ENCODE measurements around the gene GALNT2. TPM values are rescaled to one million over a fixed set of nuclear protein-coding genes. Genes with fewer than 3 reads are reported as not detected.

Gene GALNT2
- total and polyA plus RNA-seq, 9 of the 15 experiments (the other 6 are each of a cell fraction or from before 2014, with no cell fraction given): 1.6 to 106 (median 51.9) TPM

DNA sequence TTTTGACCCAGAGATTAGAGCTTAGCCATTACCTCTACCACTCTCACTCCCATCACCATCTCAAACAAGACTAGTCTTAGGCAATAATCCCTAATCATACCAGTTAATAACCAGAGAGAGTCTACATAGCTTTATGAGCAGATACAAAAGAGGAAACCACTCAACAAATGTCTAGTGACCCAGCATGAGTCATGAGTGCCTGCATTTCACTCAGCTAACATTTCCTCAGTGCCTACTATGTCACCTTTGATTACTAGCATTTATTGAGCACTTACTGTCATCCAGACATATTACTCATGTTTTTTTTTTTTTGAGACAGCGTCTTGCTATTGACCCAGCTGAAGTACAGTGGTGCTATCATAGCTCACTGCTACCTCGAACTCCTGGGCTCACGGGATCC, 35.9 kb upstream of the GALNT2 start:
- Histone ChIP-seq H3K9ac (ENCODE audit: insufficient read depth in 1 of 2, low read depth in 2 of 2, low read length in 2 of 2) (no peak overlapping the region), H3K4me1 (replicated peaks in 1 of 2; ENCODE audit: control insufficient read depth in 2 of 2, insufficient read depth in 2 of 2, low read length in 2 of 2) (peaks cover 0 to 8% of the 10 kb centered on the region in 2 experiments; a peak in 3 of 5 replicates), H3K4me2 (ENCODE audit: insufficient read depth, low read length) (no peak overlapping the region), H3K36me3 (ENCODE audit: control insufficient read depth, insufficient read depth, low read length) (no peaks in the 10 kb centered on the region), H3K9me1 (ENCODE audit: control insufficient read depth, insufficient read depth, low read length) (no peaks in the 10 kb centered on the region), H3K79me2 (ENCODE audit: control insufficient read depth, insufficient read depth, low read length) (no peaks in the 10 kb centered on the region), H3K4me3 (no peak overlapping the region), H3K27ac (ENCODE audit: extremely low read depth, low read depth, low read length) (no peak overlapping the region), H3K9me3 (replicated peaks; ENCODE audit: control insufficient read depth, insufficient read depth, low read depth, low read length) (no peaks in the 10 kb centered on the region), H4K20me1 (replicated peaks; ENCODE audit: control insufficient read depth, insufficient read depth, low read length) (no peaks in the 10 kb centered on the region), H3K27me3 (ENCODE audit: control insufficient read depth in 2 of 2, insufficient read depth in 2 of 2, low read length in 2 of 2) (peaks cover 11 to 33% of the 10 kb centered on the region in 2 experiments), H2AFZ (ENCODE audit: low read depth, low read length) (no peak overlapping the region)
- in situ Hi-C loops (cut with MboI): no loop called here
- CTCF ChIA-PET (ENCODE audit: low intra/inter-chr PET ratio): no interaction called here
- WGBS (ENCODE audit: insufficient coverage, low coverage, missing lambda C conversion rate): 2% methylated on average over 3 of the region's 3 CpGs
- intact Hi-C loops (cut with micrococcal nuclease): no loop called here
- ATAC-seq (no peak), DNase-seq (ENCODE audit: extremely low read depth in 1 of 4, low spot score in 3 of 4) (no peak), FAIRE-seq (no peak)
- TF ChIP-seq ZBTB1 (CRISPR knock-in tag; IDR thresholded peaks at IDR 0.05; ENCODE audit: borderline replicate concordance, low read depth) (no peak), SMARCB1 (IDR thresholded peaks at IDR 0.05; ENCODE audit: insufficient read length, low read depth) (no peak), TFAP4 (CRISPR knock-in tag; IDR thresholded peaks at IDR 0.05; ENCODE audit: borderline replicate concordance) (no peak), JUND (IDR thresholded peaks at IDR 0.05; ENCODE audit: borderline replicate concordance, low read depth, low read length) (0 out of 2 replicates have a peak, but pooled peaks have one; percentile 18), JUND (tag; IDR thresholded peaks at IDR 0.05; ENCODE audit: borderline replicate concordance, low read depth, low read length) (peak; percentile 23; the same call in 1 of the 3 replicates), FOSL1 (tag; conservative IDR thresholded peaks at IDR 0.05) (peak; percentile 54), POU5F1 (IDR thresholded peaks at IDR 0.05; ENCODE audit: borderline replicate concordance, low read depth, low read length, partially characterized antibody) (no peak), ZNF354B (CRISPR knock-in tag; IDR thresholded peaks at IDR 0.05) (no peak), ATF3 (IDR thresholded peaks at IDR 0.05) (peak; percentile 47), ATF3 (CRISPR knock-in tag; conservative IDR thresholded peaks at IDR 0.05) (no peak)
- TF ChIP-seq, protein P1, sequence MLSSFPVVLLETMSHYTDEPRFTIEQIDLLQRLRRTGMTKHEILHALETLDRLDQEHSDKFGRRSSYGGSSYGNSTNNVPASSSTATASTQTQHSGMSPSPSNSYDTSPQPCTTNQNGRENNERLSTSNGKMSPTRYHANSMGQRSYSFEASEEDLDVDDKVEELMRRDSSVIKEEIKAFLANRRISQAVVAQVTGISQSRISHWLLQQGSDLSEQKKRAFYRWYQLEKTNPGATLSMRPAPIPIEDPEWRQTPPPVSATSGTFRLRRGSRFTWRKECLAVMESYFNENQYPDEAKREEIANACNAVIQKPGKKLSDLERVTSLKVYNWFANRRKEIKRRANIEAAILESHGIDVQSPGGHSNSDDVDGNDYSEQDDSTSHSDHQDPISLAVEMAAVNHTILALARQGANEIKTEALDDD (IDR thresholded peaks at IDR 0.05): peak; percentile 70; the same call in 1 of the 2 replicates
- TF ChIP-seq, protein P2, sequence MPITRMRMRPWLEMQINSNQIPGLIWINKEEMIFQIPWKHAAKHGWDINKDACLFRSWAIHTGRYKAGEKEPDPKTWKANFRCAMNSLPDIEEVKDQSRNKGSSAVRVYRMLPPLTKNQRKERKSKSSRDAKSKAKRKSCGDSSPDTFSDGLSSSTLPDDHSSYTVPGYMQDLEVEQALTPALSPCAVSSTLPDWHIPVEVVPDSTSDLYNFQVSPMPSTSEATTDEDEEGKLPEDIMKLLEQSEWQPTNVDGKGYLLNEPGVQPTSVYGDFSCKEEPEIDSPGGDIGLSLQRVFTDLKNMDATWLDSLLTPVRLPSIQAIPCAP (CRISPR knock-in tag; IDR thresholded peaks at IDR 0.05; ENCODE audit: borderline replicate concordance): no peak
- POLR2A ChIA-PET: interaction anchor here (1.3 kb wide), 2 partner anchors 12 to 217 kb away, joined by 3 to 6 read pairs; no protein-coding TSS in a partner anchor
- BruUV-seq (replicated peaks): no TSS peak

Data from K562 (cell line).